ENCODE data around the gene DNMT3A. TPM values are rescaled to one million over a fixed set of nuclear protein-coding genes. Genes with fewer than 3 reads are reported as not detected.

DNMT3A gene
- total RNA-seq, 1 experiment from 2014 or later, result 215 TPM

- Histone ChIP-seq H2BK20ac (ENCODE audit: low read depth, low read length, poor library complexity, severe bottlenecking) (no peak overlapping the region), H3K18ac (ENCODE audit: insufficient read length, low read depth, low read length) (no peak overlapping the region), H2BK12ac (ENCODE audit: insufficient read length, low read depth, low read length) (no peak overlapping the region), H2AK5ac (ENCODE audit: insufficient read length, low read length) (no peak overlapping the region), H4K20me1 (ENCODE audit: control insufficient read depth, insufficient read depth, insufficient read length) (no peaks in the 10 kb centered on the region), H3K79me1 (ENCODE audit: insufficient read depth, low read depth, low read length, poor library complexity, severe bottlenecking) (no peaks in the 10 kb centered on the region), H3K79me2 (ENCODE audit: insufficient read depth, low read length) (no peaks in the 10 kb centered on the region), H3K23me2 (ENCODE audit: insufficient read length, low read depth, low read length, poor library complexity, severe bottlenecking) (no peaks in the 10 kb centered on the region), H3K4me2 (ENCODE audit: insufficient read depth, insufficient read length, low read length) (no peak overlapping the region), H3K4ac (ENCODE audit: low read depth, low read length) (no peak overlapping the region), H3K9me3 (ENCODE audit: control insufficient read depth, low read depth, low read length) (no peaks in the 10 kb centered on the region), H4K91ac (ENCODE audit: insufficient read length, low read depth, low read length) (no peak overlapping the region), H4K5ac (ENCODE audit: insufficient read length, low read depth, low read length) (no peak overlapping the region), H3K14ac (ENCODE audit: insufficient read depth, low read length) (no peak overlapping the region), H2BK5ac (ENCODE audit: insufficient read length, low read length) (no peak overlapping the region), H3K9ac (ENCODE audit: extremely low read depth, insufficient read length, low read length) (no peak overlapping the region), H4K8ac (replicated peaks; ENCODE audit: insufficient read length, low read depth, low read length) (no peak overlapping the region), H3K27ac (ENCODE audit: insufficient read length, low read depth, low read length) (no peak overlapping the region), H2BK15ac (ENCODE audit: low read depth, low read length) (no peak overlapping the region), H3K4me1 (ENCODE audit: insufficient read depth, low read length) (no peaks in the 10 kb centered on the region), H3T11ph (ENCODE audit: low read length) (no peak overlapping the region), H3K23ac (ENCODE audit: insufficient read length, low read depth, low read length) (no peak overlapping the region), H2AFZ (ENCODE audit: low read length) (no peak overlapping the region), H3K56ac (ENCODE audit: insufficient read length, low read depth, low read length) (no peak overlapping the region), H2BK120ac (ENCODE audit: low read depth, low read length, poor library complexity, severe bottlenecking) (no peak overlapping the region), H3K27me3 (ENCODE audit: insufficient read depth, low read length) (no peaks in the 10 kb centered on the region)
- Mint-ChIP-seq H3K4me3 (no peak overlapping the region), H3K27me3 (ENCODE audit: low read depth) (0 out of 2 replicates have a peak, but pooled peaks cover 2% of the 10 kb centered on the region), H3K36me3 (ENCODE audit: insufficient read depth in 1 of 3, low read depth in 3 of 3) (peaks cover 18 to 30% (median 20%) of the 10 kb centered on the region in 3 experiments), H3K27ac (peak overlapping the region in 2 of 3 experiments; percentile 15 to 80; a peak in 3 of 7 replicates), H3K4me1 (peaks cover 11 to 17% of the 10 kb centered on the region in 2 experiments; a peak in 3 of 4 replicates), H3K9me3 (no peaks in the 10 kb centered on the region)
- WGBS (ENCODE audit: extremely low coverage, insufficient read length, low lambda C conversion rate), result no CpG with 5 or more reads among the region's 19 CpGs
- no peak for DNase-seq
- no peak for TF ChIP-seq CTCF (conservative IDR thresholded peaks at IDR 0.05)
Observed at GRCh38 chr2:25386971-25387875, 45.5 kb upstream of the DNMT3A start.

Measured in H9 (cell line).